Raji (cell line): ENCODE data around the gene SGPP2.

ENCODE experiments used
- POLR2A ChIP-seq: IDR thresholded peaks from 2 replicates; pipeline ENCODE4 v1.6.1; 2011; ENCODE audit warnings: low read depth, low read length, control low read depth; ENCODE audit not compliant: insufficient read depth

Gene SGPP2

GRCh38 chr2:222576171-222577081 is 152.1 kb downstream of the SGPP2 start:
- TF ChIP-seq POLR2A, result no peak

GRCh38 chr2:222577341-222577740 is 153.0 kb downstream of the SGPP2 start:
- no peak for TF ChIP-seq POLR2A

GRCh38 chr2:222582928-222583327 is 158.6 kb downstream of the SGPP2 start:
- TF ChIP-seq POLR2A, result no peak

GRCh38 chr2:222591661-222592060 is 167.3 kb downstream of the SGPP2 start:
- no peak for TF ChIP-seq POLR2A

GRCh38 chr2:222592176-222592575 is 167.8 kb downstream of the SGPP2 start:
- no peak for TF ChIP-seq POLR2A

GRCh38 chr2:222594679-222595078 is 170.3 kb downstream of the SGPP2 start:
- TF ChIP-seq POLR2A, result no peak

- no peak for TF ChIP-seq POLR2A
These were observed 171.2 kb downstream of the SGPP2 start for GRCh38 chr2:222595581-222595980.

- TF ChIP-seq POLR2A, result no peak
These were observed 174.3 kb downstream of the SGPP2 start for GRCh38 chr2:222598611-222599010.

- TF ChIP-seq POLR2A, result no peak
These were observed 179.2 kb downstream of the SGPP2 start for GRCh38 chr2:222603501-222603900.

GRCh38 chr2:222604749-222605515 is 180.6 kb downstream of the SGPP2 start:
- TF ChIP-seq POLR2A, result no peak

GRCh38 chr2:222606306-222606705 is 182.0 kb downstream of the SGPP2 start:
- no peak for TF ChIP-seq POLR2A

GRCh38 chr2:222608081-222608480 is 183.7 kb downstream of the SGPP2 start:
- no peak for TF ChIP-seq POLR2A

GRCh38 chr2:222609381-222609780 is 185.0 kb downstream of the SGPP2 start:
- no peak for TF ChIP-seq POLR2A
